A549 (cell line): ENCODE measurements around the gene DMBT1. TPM values are rescaled to one million over a fixed set of nuclear protein-coding genes. Genes with fewer than 3 reads are reported as not detected.

Source experiments
- ATAC-seq, 2 experiments: fragments of 200-7000 bp in 1 of 2; fragments of >200 bp in 1 of 2; cut with Nextera tagmentation in 1 of 2; cut with Tn5 transposase in 1 of 2; 3 replicates each; pipeline versions ENCODE4 v1.8.0 to v1.9.1; 2018 to 2020; ENCODE audit warnings: mild to moderate bottlenecking in 1 of 2, moderate library complexity in 1 of 2
- CTCF ChIA-PET: fragments of 300-600 bp; sonication (Branson Sonifier 250); formaldehyde crosslinking; extraction: SDS; loops from one replicate; lab custom pipeline; 2021; ENCODE audit warnings: antibody characterized with exemption, inconsistent platforms; lab: Yijun Ruan, JAX
- POLR2A ChIA-PET: fragments of 350-600 bp; formaldehyde crosslinking; extraction: SDS; loops from one replicate; lab custom pipeline; 2021; ENCODE audit warnings: antibody characterized with exemption, inconsistent platforms; lab: Yijun Ruan, JAX
- DNase-seq, 2 experiments: peaks; one replicate each; pipeline versions ENCODE4 v3.0.0 to v3.0.0-alpha.2; 2011 to 2016; ENCODE audit warnings: low read depth in 1 of 2, low spot score in 1 of 2
- FAIRE-seq: peaks from 2 replicates; lab custom pipeline; 2011; peaks lifted over from hg19 to GRCh38; lab: Jason Lieb, UNC
- H3K27ac ChIP-seq, 2 experiments: fragments of >200 bp; sonication (Bioruptor Twin); formaldehyde crosslinking; 3 replicates each; pipeline ENCODE4 v1.5.1; 2016 to 2017
- H3K4me1 ChIP-seq: fragments of >200 bp; sonication (Bioruptor Twin); formaldehyde crosslinking; 3 replicates; pipeline ENCODE4 v1.6.1; 2016
- H3K4me2 ChIP-seq: fragments of >200 bp; sonication (Bioruptor Twin); formaldehyde crosslinking; 3 replicates; pipeline ENCODE4 v1.6.1; 2016
- H3K4me3 ChIP-seq: fragments of >200 bp; sonication (Bioruptor Twin); formaldehyde crosslinking; 3 replicates; pipeline ENCODE4 v1.5.1; 2016
- H3K9me3 ChIP-seq: fragments of >200 bp; sonication (Bioruptor Twin); formaldehyde crosslinking; 3 replicates; pipeline ENCODE4 v1.6.1; 2016
- BHLHE40 ChIP-seq: IDR thresholded peaks from 2 replicates; pipeline ENCODE4 v1.6.1; 2012; ENCODE audit warnings: low read depth, low read length, inconsistent platforms
- CBX8 ChIP-seq: fragments of 200-600 bp; sonication (generic); IDR thresholded peaks from 2 replicates; pipeline ENCODE4 v1.6.1; 2016
- CHD2 ChIP-seq: fragments of 150-350 bp; IDR thresholded peaks from 2 replicates; pipeline ENCODE4 v1.6.1; 2014; ENCODE audit warnings: low read length; ENCODE audit not compliant: partially characterized antibody
- EHF ChIP-seq: fragments of 250-450 bp; sonication (Bioruptor Pico); IDR thresholded peaks from 2 replicates; pipeline ENCODE4 v1.5.0; 2020; ENCODE audit warnings: mild to moderate bottlenecking
- EHMT2 ChIP-seq: fragments of 200-600 bp; sonication (generic); IDR thresholded peaks from 2 replicates; pipeline ENCODE4 v1.6.1; 2016; ENCODE audit warnings: antibody characterized with exemption, low read depth, mild to moderate bottlenecking, moderate library complexity
- EP300 ChIP-seq, 2 experiments: fragments of >200 bp; sonication (Bioruptor Twin); formaldehyde crosslinking; IDR thresholded peaks; 2 replicates in 1 of 2; 3 replicates in 1 of 2; pipeline ENCODE4 v1.6.1; 2016 to 2017
- ESRRA ChIP-seq: fragments of 150-350 bp; IDR thresholded peaks from 2 replicates; pipeline ENCODE4 v1.6.1; 2014; ENCODE audit warnings: mild to moderate bottlenecking, low read length, borderline replicate concordance
- FOXS1 ChIP-seq: fragments of 250-450 bp; sonication (Bioruptor Pico); IDR thresholded peaks from 2 replicates; pipeline ENCODE4 v1.5.0; 2020; ENCODE audit warnings: mild to moderate bottlenecking, moderate library complexity
- GATA3 ChIP-seq: IDR thresholded peaks from 2 replicates; pipeline ENCODE4 v1.6.1; 2012; ENCODE audit warnings: borderline replicate concordance
- HDAC2 ChIP-seq: fragments of 200-600 bp; sonication (generic); IDR thresholded peaks from 2 replicates; pipeline ENCODE4 v1.6.1; 2016
- HES2 ChIP-seq: fragments of >200 bp; sonication (Bioruptor Twin); formaldehyde crosslinking; IDR thresholded peaks from 2 replicates; pipeline ENCODE4 v1.6.1; 2016
- HEYL ChIP-seq: fragments of 250-450 bp; sonication (Bioruptor Pico); IDR thresholded peaks from 2 replicates; pipeline ENCODE4 v1.8.0; 2021; ENCODE audit warnings: mild to moderate bottlenecking, moderate library complexity
- HMGXB4 ChIP-seq: fragments of 250-450 bp; sonication (Bioruptor Pico); IDR thresholded peaks from 2 replicates; pipeline ENCODE4 v1.5.0; 2021; ENCODE audit warnings: mild to moderate bottlenecking, moderate library complexity, borderline replicate concordance
- HOXA7 ChIP-seq: fragments of 250-450 bp; sonication (Bioruptor Pico); IDR thresholded peaks from 2 replicates; pipeline ENCODE4 v1.5.0; 2020; ENCODE audit warnings: mild to moderate bottlenecking, moderate library complexity
- JUNB ChIP-seq: fragments of >200 bp; sonication (Bioruptor Twin); formaldehyde crosslinking; IDR thresholded peaks from 2 replicates; pipeline ENCODE4 v1.6.1; 2016
- KDM1A ChIP-seq: fragments of 200-600 bp; sonication (generic); IDR thresholded peaks from 2 replicates; pipeline ENCODE4 v1.6.1; 2016; ENCODE audit warnings: low read depth, mild to moderate bottlenecking
- KDM5A ChIP-seq: fragments of 200-600 bp; sonication (generic); IDR thresholded peaks from 2 replicates; pipeline ENCODE4 v1.6.1; 2016; ENCODE audit warnings: antibody characterized with exemption, mild to moderate bottlenecking
- MAFK ChIP-seq: fragments of 450-650 bp; IDR thresholded peaks from 2 replicates; pipeline ENCODE4 v1.6.1; 2014; ENCODE audit not compliant: partially characterized antibody
- NFE2L2 ChIP-seq: fragments of 150-350 bp; conservative IDR thresholded peaks from 2 replicates; pipeline ENCODE4 v1.6.1; 2014; ENCODE audit warnings: low read length
- NPAS2 ChIP-seq: fragments of 250-450 bp; sonication (Bioruptor Pico); IDR thresholded peaks from 2 replicates; pipeline ENCODE4 v1.8.0; 2022; ENCODE audit warnings: mild to moderate bottlenecking, moderate library complexity, borderline replicate concordance
- NR3C1 ChIP-seq: fragments of >200 bp; sonication (Bioruptor Twin); formaldehyde crosslinking; IDR thresholded peaks from 3 replicates; pipeline ENCODE4 v1.6.1; 2017
- PBX3 ChIP-seq: IDR thresholded peaks from 2 replicates; pipeline ENCODE4 v1.6.1; 2012
- PHF8 ChIP-seq: fragments of 200-600 bp; sonication (generic); IDR thresholded peaks from 2 replicates; pipeline ENCODE4 v1.6.1; 2016; ENCODE audit warnings: low read depth, mild to moderate bottlenecking, antibody characterized with exemption, moderate library complexity, borderline replicate concordance
- RCOR1 ChIP-seq: fragments of 150-350 bp; IDR thresholded peaks from 2 replicates; pipeline ENCODE4 v1.6.1; 2014; ENCODE audit warnings: antibody characterized with exemption, low read length, low read depth
- RNF2 ChIP-seq: fragments of 200-600 bp; sonication (generic); IDR thresholded peaks from 2 replicates; pipeline ENCODE4 v1.6.1; 2016; ENCODE audit warnings: low read depth, mild to moderate bottlenecking, antibody characterized with exemption, moderate library complexity, borderline replicate concordance
- SREBF2 ChIP-seq: fragments of 450-650 bp; IDR thresholded peaks from 2 replicates; pipeline ENCODE4 v1.6.1; 2014; ENCODE audit warnings: mild to moderate bottlenecking, moderate library complexity
- TP53 ChIP-seq: fragments of 250-450 bp; sonication (Bioruptor Pico); IDR thresholded peaks from 2 replicates; pipeline ENCODE4 v1.5.0; 2021; ENCODE audit warnings: mild to moderate bottlenecking, moderate library complexity
- ZC3H11A ChIP-seq: fragments of 450-650 bp; IDR thresholded peaks from 2 replicates; pipeline ENCODE4 v1.6.1; 2014; ENCODE audit warnings: antibody characterized with exemption, mild to moderate bottlenecking
- ZFP36 ChIP-seq: fragments of 450-650 bp; IDR thresholded peaks from 2 replicates; pipeline ENCODE4 v1.6.1; 2014; ENCODE audit warnings: borderline replicate concordance; ENCODE audit not compliant: partially characterized antibody
- ZNF302 ChIP-seq: fragments of 250-450 bp; sonication (Bioruptor Pico); IDR thresholded peaks from 2 replicates; pipeline ENCODE4 v1.9.0; 2021; ENCODE audit warnings: inconsistent platforms, mild to moderate bottlenecking, moderate library complexity
- WGBS: methylation state at CpG from one replicate; pipeline ENCODE4 v1.1.6; 2017; ENCODE audit errors: missing lambda C conversion rate; 5-methylcytosine and 5-hydroxymethylcytosine counted together
- polyA plus RNA-seq, 4 experiments: library from polyadenylated mRNA; depleted of rRNA in 3 of 4; stranded (reverse); fragments of >200 nt; fragmentation: RNase III in 1 of 4; extraction: RNeasy Plus Mini Kit Qiagen cat#74134 plus additional on column Dnase treatment in 1 of 4; gene quantifications; 2 replicates in 3 of 4; 3 replicates in 1 of 4; pipeline ENCODE4 v1.2.3, GENCODE V29; 2011 to 2017
- TF ChIP-seq, protein P1 (sequence below): IDR thresholded peaks from 2 replicates; pipeline ENCODE4 v1.6.1; 2012
- TF ChIP-seq, protein P2 (sequence below): fragments of 150-350 bp; IDR thresholded peaks from 2 replicates; pipeline ENCODE4 v1.6.1; 2014; ENCODE audit warnings: low read depth, mild to moderate bottlenecking, low read length

Gene DMBT1
- polyA plus RNA-seq, 2 of the 4 experiments (the other 2 are of a cell fraction) = 0.01 to 0.03 TPM

DNA sequence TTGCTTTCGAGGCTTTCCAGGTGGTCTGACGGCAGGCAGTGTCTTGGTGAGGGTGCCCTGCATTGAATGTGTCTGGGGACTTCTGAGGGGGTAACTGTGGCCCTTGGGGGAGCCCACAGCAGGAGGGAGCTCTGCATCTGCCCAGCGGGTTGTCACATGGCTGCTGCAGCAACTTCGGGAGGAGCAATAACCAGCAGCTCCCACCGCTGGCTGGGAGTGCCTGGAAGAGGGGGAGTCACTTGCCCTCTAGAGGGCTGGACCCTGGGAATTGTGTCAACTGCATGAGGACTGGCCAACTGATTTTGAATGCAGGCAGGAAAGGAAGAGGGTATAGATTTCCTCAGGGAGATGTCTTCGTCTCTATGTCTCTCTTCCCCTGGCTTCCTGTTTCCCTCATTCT, 112.7 kb downstream of the DMBT1 start (continued):
- TF ChIP-seq GATA3 (no peak), ZC3H11A (no peak), JUNB (no peak), NPAS2 (CRISPR knock-in tag) (no peak)

DNA sequence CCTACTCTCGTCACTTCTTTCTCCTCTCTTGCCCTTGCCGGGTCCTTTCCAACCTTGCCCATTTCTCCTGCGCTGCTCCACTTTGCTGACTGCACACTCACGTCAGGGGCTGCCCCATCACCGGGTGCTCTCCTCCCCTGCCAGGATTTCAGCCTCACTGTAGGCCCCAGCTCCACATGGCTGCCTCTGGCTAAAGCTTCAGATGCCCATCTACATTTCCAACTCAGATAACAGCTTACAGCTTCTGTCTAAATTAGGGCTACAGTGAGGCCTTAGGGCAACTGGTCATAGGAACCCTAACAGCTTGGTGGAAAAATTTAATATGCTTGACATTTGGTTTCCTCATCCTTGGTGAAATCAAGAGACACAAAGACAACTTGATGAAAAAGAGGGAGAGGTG, 113.2 kb downstream of the DMBT1 start:
- POLR2A ChIA-PET = no interaction called here

GRCh38 chr10:122674781-122675180, 114.2 kb downstream of the DMBT1 start:
- Histone ChIP-seq H3K4me2 (no peak overlapping the region), H3K4me1 (no peaks in the 10 kb centered on the region), H3K27ac (no peak overlapping the region), H3K9me3 (no peaks in the 10 kb centered on the region), H3K4me3 (no peak overlapping the region)
- WGBS = 15% methylated on average over 8 of the region's 8 CpGs
- ChIA-PET POLR2A (no interaction called here), CTCF (interaction anchor here (0.9 to 1.8 kb wide), 5 partner anchors 15 to 376 kb away, joined by 5 to 6 read pairs (median 5); no protein-coding TSS in a partner anchor)
- TF ChIP-seq MAFK = no peak
- no peak for TF ChIP-seq HOXA7
- TF ChIP-seq ZNF302 (CRISPR knock-in tag) = no peak
- TF ChIP-seq ESRRA = no peak
- no peak for TF ChIP-seq FOXS1 (CRISPR knock-in tag)
- no peak for TF ChIP-seq EP300 (IDR thresholded peaks at IDR 0.05)
- no peak for TF ChIP-seq PHF8
- TF ChIP-seq HMGXB4 (CRISPR knock-in tag) = no peak
- no peak for TF ChIP-seq BHLHE40
- no peak for TF ChIP-seq RNF2
- TF ChIP-seq CBX8 = no peak
- TF ChIP-seq RCOR1 = no peak
- TF ChIP-seq HES2 = no peak
- TF ChIP-seq PBX3 = no peak
- TF ChIP-seq SREBF2 = no peak
- no peak for TF ChIP-seq EHMT2
- no peak for DNase-seq
- no peak for ATAC-seq
- FAIRE-seq = no peak

More for the DNA sequence above, 113.2 kb downstream of the DMBT1 start:
- H3K27ac ChIP-seq = no peak overlapping the region
- TF ChIP-seq HEYL = no peak
- no peak for TF ChIP-seq ZFP36
- TF ChIP-seq, protein P1, sequence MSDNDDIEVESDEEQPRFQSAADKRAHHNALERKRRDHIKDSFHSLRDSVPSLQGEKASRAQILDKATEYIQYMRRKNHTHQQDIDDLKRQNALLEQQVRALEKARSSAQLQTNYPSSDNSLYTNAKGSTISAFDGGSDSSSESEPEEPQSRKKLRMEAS = no peak
- no peak for TF ChIP-seq CHD2
- no peak for TF ChIP-seq NPAS2 (CRISPR knock-in tag)
- no peak for TF ChIP-seq TP53 (CRISPR knock-in tag)
- no peak for TF ChIP-seq KDM5A
- TF ChIP-seq PHF8 = no peak
- TF ChIP-seq HOXA7 = no peak
- TF ChIP-seq NFE2L2 = no peak
- TF ChIP-seq NR3C1 = no peak
- TF ChIP-seq PBX3 = no peak
- no peak for TF ChIP-seq MAFK
- TF ChIP-seq RCOR1 = no peak
- no peak for TF ChIP-seq KDM1A
- TF ChIP-seq, protein P2, sequence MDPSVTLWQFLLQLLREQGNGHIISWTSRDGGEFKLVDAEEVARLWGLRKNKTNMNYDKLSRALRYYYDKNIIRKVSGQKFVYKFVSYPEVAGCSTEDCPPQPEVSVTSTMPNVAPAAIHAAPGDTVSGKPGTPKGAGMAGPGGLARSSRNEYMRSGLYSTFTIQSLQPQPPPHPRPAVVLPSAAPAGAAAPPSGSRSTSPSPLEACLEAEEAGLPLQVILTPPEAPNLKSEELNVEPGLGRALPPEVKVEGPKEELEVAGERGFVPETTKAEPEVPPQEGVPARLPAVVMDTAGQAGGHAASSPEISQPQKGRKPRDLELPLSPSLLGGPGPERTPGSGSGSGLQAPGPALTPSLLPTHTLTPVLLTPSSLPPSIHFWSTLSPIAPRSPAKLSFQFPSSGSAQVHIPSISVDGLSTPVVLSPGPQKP = no peak
- TF ChIP-seq EHF = no peak
- TF ChIP-seq BHLHE40 = no peak
- TF ChIP-seq HDAC2 = no peak
- FAIRE-seq = no peak
- WGBS = 58% methylated on average over 5 of the region's 5 CpGs
- no peak overlapping the region for H3K4me2 ChIP-seq
- H3K4me1 ChIP-seq = no peaks in the 10 kb centered on the region
- no peak for DNase-seq
- CTCF ChIA-PET = interaction anchor here (0.9 to 1.8 kb wide), 3 partner anchors 16 to 375 kb away, joined by 4 to 5 read pairs (median 5); no protein-coding TSS in a partner anchor
- ATAC-seq = no peak
- H3K4me3 ChIP-seq = no peak overlapping the region
- no peaks in the 10 kb centered on the region for H3K9me3 ChIP-seq
